CD4-positive, alpha-beta memory T cell (primary cell): ENCODE results near the gene CEP170B. TPM values are rescaled to one million over a fixed set of nuclear protein-coding genes. Genes with fewer than 3 reads are reported as not detected.

Experiments used
- CTCF ChIA-PET: fragments of 350-600 bp; sonication (Branson Sonifier 250); formaldehyde crosslinking; loops from one replicate; lab custom pipeline; 2021; ENCODE audit warnings: inconsistent platforms; ENCODE audit not compliant: partially characterized antibody; lab: Charles Lee
- POLR2A ChIA-PET: fragments of 350-600 bp; sonication (Branson Sonifier 250); formaldehyde crosslinking; loops from one replicate; lab custom pipeline; 2021; ENCODE audit not compliant: partially characterized antibody; lab: Charles Lee
- DNase-seq, 5 donors: peaks; one replicate each; pipeline versions ENCODE4 v3.0.0 to v3.0.0-alpha.2; 2020 to 2022; ENCODE audit warnings: mixed read lengths in 1 of 5
- H3K27ac ChIP-seq: one replicate; pipeline ENCODE4 v1.7.0; 2013; ENCODE audit warnings: low read depth, low read length
- H3K27me3 ChIP-seq: 2 replicates; pipeline ENCODE4 v1.7.0; 2013; ENCODE audit warnings: mild to moderate bottlenecking, low read length, moderate library complexity; ENCODE audit not compliant: insufficient read depth
- H3K36me3 ChIP-seq: 2 replicates; pipeline ENCODE4 v1.7.0; 2013; ENCODE audit warnings: mild to moderate bottlenecking, low read length, moderate library complexity; ENCODE audit not compliant: insufficient read depth
- H3K4me1 ChIP-seq: 2 replicates; pipeline ENCODE4 v1.7.0; 2013; ENCODE audit warnings: mild to moderate bottlenecking, low read length, moderate library complexity; ENCODE audit not compliant: insufficient read depth
- H3K4me3 ChIP-seq, 2 donors: one replicate each; pipeline ENCODE4 v1.7.0; 2013; ENCODE audit warnings: low read length in 2 of 2, mild to moderate bottlenecking in 1 of 2
- H3K9me3 ChIP-seq, 2 donors: one replicate each; pipeline ENCODE4 v1.7.0; 2013; ENCODE audit warnings: low read length in 2 of 2, control low read depth in 1 of 2; ENCODE audit not compliant: control insufficient read depth in 1 of 2
- H3K27ac Mint-ChIP-seq, 7 donors: one replicate each; pipeline ENCODE4 v1.8.0; 2020 to 2021; ENCODE audit warnings: mixed read lengths in 7 of 7, mild to moderate bottlenecking in 6 of 7, inconsistent platforms in 3 of 7, moderate library complexity in 3 of 7
- H3K27me3 Mint-ChIP-seq, 2 donors: one replicate each; pipeline ENCODE4 v1.8.0; 2020 to 2021; ENCODE audit warnings: mixed read lengths in 2 of 2
- H3K36me3 Mint-ChIP-seq, 2 donors: one replicate each; pipeline ENCODE4 v1.8.0; 2020 to 2021; ENCODE audit warnings: mixed read lengths in 2 of 2, inconsistent platforms in 1 of 2, mild to moderate bottlenecking in 1 of 2
- H3K4me1 Mint-ChIP-seq, 4 donors: one replicate each; pipeline ENCODE4 v1.8.0; 2020 to 2021; ENCODE audit warnings: mixed read lengths in 4 of 4, mild to moderate bottlenecking in 1 of 4
- H3K4me3 Mint-ChIP-seq, 8 donors: one replicate each; pipeline ENCODE4 v1.8.0; 2020 to 2021; ENCODE audit warnings: mixed read lengths in 8 of 8, mild to moderate bottlenecking in 7 of 8, moderate library complexity in 6 of 8, inconsistent platforms in 3 of 8
- H3K9me3 Mint-ChIP-seq, 8 donors: one replicate each; pipeline ENCODE4 v1.8.0; 2020 to 2021; ENCODE audit warnings: mixed read lengths in 8 of 8, mild to moderate bottlenecking in 5 of 8, inconsistent platforms in 3 of 8, moderate library complexity in 1 of 8
- intact Hi-C: fragments of 100-400 bp; cut with micrococcal nuclease; formaldehyde crosslinking; loops from one replicate; pipeline ENCODE4 v1.15.1; 2023
- polyA plus RNA-seq, 2 donors: library from polyadenylated mRNA; unstranded; fragments of 300-500 nt; fragmentation: Illumina TruSeq; gene quantifications; one replicate each; pipeline ENCODE4 v1.2.3, GENCODE V29; 2021
- total RNA-seq, 2 experiments: library from RNA; stranded (reverse); gene quantifications; one replicate each; pipeline ENCODE4 v1.2.3, GENCODE V29; 2021

The CEP170B gene
- total and polyA plus RNA-seq, 4 experiments from 2014 or later: 0.16 to 3.8 (median 3.0) TPM; not detected in 1

DNA sequence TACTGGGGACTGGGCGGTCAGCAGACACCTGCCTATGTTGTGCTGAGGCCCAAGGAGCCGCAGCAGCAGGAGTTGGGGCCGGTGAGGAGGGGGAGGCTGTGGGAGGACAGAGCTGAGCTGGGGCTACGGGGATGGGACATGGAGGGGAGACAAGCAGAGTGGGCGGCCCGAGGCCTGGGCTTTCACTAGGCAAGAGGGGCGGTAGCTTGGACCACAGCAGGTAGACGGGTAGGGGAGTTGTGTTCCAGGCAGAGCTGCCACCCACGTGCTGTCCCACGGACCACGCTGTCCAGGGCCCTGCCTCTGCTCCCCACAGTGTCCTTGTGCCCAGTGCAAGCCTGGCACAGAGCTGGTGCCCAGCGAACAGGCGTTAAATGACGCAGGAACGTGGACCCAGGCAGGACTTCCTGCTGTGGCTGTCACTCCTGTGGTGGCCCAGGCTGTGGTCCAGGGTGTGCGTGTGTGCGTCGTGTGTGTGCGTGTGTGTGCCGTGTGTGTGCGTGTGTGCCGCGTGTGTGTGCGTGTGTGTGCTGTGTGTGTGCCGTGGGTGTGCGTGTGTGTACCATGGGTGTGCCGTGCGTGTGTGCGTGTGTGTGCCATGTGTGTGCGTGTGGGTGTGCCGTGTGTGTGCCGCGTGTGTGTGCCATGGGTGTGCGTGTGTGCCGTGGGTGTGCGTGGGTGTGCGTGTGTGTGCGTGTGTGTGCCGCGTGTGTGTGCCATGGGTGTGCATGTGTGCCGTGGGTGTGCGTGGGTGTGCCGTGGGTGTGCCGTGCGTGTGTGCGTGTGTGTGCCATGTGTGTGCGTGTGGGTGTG is 6.8 kb downstream of the CEP170B start:
- Mint-ChIP-seq H3K4me3 (no peak overlapping the region), H3K36me3 (no peaks in the 10 kb centered on the region), H3K27me3 (peaks cover 0 to 2% of the 10 kb centered on the region in 2 donors), H3K9me3 (peaks cover 0 to 2% (median 0%) of the 10 kb centered on the region in 8 donors), H3K4me1 (peaks cover 0 to 10% (median 5%) of the 10 kb centered on the region in 4 donors), H3K27ac (peak overlapping the region in 1 of 7 donors; percentile 81)
- Histone ChIP-seq H3K9me3 (no peaks in the 10 kb centered on the region), H3K4me1 (no peaks in the 10 kb centered on the region), H3K27me3 (no peaks in the 10 kb centered on the region), H3K4me3 (no peak overlapping the region), H3K27ac (no peak overlapping the region), H3K36me3 (no peaks in the 10 kb centered on the region)
- intact Hi-C loops: no loop called here
- POLR2A ChIA-PET: no interaction called here
- CTCF ChIA-PET: interaction anchor here (1.3 to 3.1 kb wide), 2 partner anchors 103 to 105 kb away, joined by 3 to 12 read pairs; no protein-coding TSS in a partner anchor
- DNase-seq: no peak

DNA sequence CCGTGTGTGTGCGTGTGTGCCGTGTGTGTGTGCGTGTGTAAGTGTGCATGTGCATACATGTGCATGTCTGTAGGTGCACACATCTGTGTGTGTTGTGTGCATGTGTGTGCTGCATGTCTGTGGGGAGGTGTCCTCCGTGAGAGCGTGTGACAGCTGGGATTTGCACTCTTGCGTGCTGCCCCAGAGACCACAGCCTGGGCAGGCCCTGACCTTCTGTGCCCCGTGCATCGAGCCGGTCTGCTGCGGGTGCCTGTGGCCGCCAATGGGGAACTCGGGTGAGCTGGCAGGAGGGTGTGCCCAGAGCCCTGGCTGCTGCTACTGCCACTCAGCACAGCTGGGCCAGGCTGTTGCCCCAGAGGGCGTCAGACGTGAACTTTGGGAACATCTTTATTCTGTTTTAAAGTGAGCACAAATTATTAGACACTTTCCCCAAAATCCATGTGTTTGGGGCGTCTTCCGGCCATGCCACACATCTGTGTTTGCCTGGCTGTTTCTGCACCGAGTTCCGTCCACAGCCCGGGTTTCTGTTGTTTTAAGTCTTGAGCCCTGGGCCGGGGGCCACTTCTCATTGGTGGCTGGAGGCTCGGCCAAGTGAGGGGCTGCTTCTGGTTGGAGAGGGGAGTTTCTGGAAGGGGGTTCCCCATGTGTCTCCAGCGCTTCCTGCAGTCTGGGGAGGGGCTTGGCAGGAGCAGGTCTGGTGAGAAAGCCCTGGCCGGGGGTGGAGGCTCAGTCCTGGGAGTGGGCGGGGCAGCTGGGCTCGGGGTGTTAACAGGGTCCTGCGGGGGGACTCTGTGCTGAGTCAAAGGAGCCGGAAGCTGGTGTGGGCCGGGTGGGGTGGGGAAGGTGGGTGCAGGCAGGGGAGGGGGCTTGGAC is 7.6 kb downstream of the CEP170B start:
- Mint-ChIP-seq H3K9me3 (peaks cover 0 to 2% (median 0%) of the 10 kb centered on the region in 8 donors), H3K27me3 (peaks cover 0 to 2% of the 10 kb centered on the region in 2 donors), H3K4me3 (no peak overlapping the region), H3K36me3 (no peaks in the 10 kb centered on the region), H3K27ac (no peak overlapping the region), H3K4me1 (peaks cover 0 to 10% (median 2%) of the 10 kb centered on the region in 4 donors)
- intact Hi-C loops: no loop called here
- Histone ChIP-seq H3K36me3 (no peaks in the 10 kb centered on the region), H3K4me3 (no peak overlapping the region), H3K4me1 (no peaks in the 10 kb centered on the region), H3K27ac (no peak overlapping the region), H3K9me3 (no peaks in the 10 kb centered on the region), H3K27me3 (no peaks in the 10 kb centered on the region)
- POLR2A ChIA-PET: no interaction called here
- no peak for DNase-seq
- CTCF ChIA-PET: interaction anchor here (1.2 to 3.1 kb wide), 2 partner anchors 104 kb away, joined by 3 to 12 read pairs; no protein-coding TSS in a partner anchor

DNA sequence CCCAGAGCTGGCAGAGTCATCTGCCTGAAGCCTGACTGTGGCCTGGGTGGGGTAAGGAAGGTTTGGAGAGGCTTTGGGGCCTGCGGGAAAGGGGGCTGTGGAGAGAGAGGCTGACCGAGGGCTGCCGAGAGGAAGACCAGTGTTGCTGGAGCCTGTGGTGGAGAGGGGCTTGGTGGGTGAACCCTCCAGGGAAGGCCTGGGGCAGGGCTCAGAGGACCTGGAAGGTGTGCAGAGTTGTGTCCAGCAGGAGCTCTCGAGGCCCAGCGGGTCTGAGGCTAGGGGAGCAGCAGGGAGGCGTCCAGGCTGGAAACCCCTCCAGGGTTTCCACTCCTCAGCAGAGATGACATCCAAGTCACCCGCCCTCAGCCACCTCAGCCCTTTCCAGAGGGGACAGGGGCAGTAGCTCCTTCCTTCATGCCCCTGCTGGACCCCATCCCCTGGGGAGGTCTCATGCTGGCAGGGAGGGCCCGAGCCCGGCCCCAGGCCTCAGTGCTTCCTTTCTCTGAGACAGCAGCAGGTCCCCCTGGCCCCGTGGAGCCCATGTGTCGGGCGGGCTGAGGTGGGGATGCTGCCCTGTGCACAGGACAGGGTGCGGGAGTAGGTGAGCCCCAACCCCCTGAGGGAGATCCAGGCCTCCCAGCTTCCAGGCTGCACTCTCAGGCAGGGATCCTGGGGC is 8.4 kb downstream of the CEP170B start:
- POLR2A ChIA-PET: no interaction called here
- intact Hi-C loops: no loop called here
- peaks cover 0 to 10% (median 2%) of the 10 kb centered on the region in 4 donors for H3K4me1 Mint-ChIP-seq
- CTCF ChIA-PET: interaction anchor here (1.2 kb wide), 1 partner anchor 105 kb away, joined by 3 read pairs; no protein-coding TSS in a partner anchor
- Histone ChIP-seq H3K4me1 (no peaks in the 10 kb centered on the region), H3K4me3 (no peak overlapping the region), H3K27ac (no peak overlapping the region), H3K36me3 (no peaks in the 10 kb centered on the region), H3K27me3 (no peaks in the 10 kb centered on the region), H3K9me3 (no peaks in the 10 kb centered on the region)
- no peaks in the 10 kb centered on the region for H3K36me3 Mint-ChIP-seq
- H3K27me3 Mint-ChIP-seq: peaks cover 0 to 2% of the 10 kb centered on the region in 2 donors
- peak overlapping the region in 1 of 7 donors; percentile 57 for H3K27ac Mint-ChIP-seq
- DNase-seq: no peak
- no peak overlapping the region for H3K4me3 Mint-ChIP-seq
- peaks cover 0 to 2% (median 0%) of the 10 kb centered on the region in 8 donors for H3K9me3 Mint-ChIP-seq

DNA sequence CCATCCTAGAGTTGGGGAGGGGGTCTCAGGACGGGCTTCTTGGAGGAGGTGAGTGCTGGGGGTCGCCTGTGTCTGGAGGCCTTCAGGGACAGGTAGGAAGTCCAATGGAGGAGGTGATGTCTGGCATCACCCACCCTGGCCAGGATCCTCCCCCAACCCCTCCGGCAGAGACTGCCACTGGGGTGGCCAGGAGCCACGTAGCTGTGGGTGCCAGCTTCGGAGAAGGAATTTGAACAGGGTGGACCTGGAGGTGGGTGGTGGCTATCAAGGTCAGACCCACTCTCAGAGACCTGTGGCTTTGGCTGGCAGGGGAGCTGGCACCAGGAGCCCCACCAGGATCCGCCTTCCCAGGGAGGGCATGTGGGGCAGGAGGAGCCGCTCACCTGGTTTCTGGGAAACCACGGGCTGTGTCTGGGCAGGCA is 9.1 kb downstream of the CEP170B start:
- H3K4me1 ChIP-seq: no peaks in the 10 kb centered on the region
- H3K27ac ChIP-seq: no peak overlapping the region
- CTCF ChIA-PET: interaction anchor here (1.2 kb wide), 1 partner anchor 106 kb away, joined by 3 read pairs; no protein-coding TSS in a partner anchor
- H3K27me3 ChIP-seq: no peaks in the 10 kb centered on the region
- H3K4me3 Mint-ChIP-seq: no peak overlapping the region
- peaks cover 0 to 10% (median 2%) of the 10 kb centered on the region in 4 donors for H3K4me1 Mint-ChIP-seq
- H3K27me3 Mint-ChIP-seq: peaks cover 0 to 2% of the 10 kb centered on the region in 2 donors
- H3K36me3 ChIP-seq: no peaks in the 10 kb centered on the region
- POLR2A ChIA-PET: no interaction called here
- no peaks in the 10 kb centered on the region for H3K36me3 Mint-ChIP-seq
- DNase-seq: no peak
- H3K4me3 ChIP-seq: no peak overlapping the region
- intact Hi-C loops: no loop called here
- H3K9me3 ChIP-seq: no peaks in the 10 kb centered on the region
- no peak overlapping the region for H3K27ac Mint-ChIP-seq
- H3K9me3 Mint-ChIP-seq: peaks cover 0 to 2% (median 0%) of the 10 kb centered on the region in 8 donors

DNA sequence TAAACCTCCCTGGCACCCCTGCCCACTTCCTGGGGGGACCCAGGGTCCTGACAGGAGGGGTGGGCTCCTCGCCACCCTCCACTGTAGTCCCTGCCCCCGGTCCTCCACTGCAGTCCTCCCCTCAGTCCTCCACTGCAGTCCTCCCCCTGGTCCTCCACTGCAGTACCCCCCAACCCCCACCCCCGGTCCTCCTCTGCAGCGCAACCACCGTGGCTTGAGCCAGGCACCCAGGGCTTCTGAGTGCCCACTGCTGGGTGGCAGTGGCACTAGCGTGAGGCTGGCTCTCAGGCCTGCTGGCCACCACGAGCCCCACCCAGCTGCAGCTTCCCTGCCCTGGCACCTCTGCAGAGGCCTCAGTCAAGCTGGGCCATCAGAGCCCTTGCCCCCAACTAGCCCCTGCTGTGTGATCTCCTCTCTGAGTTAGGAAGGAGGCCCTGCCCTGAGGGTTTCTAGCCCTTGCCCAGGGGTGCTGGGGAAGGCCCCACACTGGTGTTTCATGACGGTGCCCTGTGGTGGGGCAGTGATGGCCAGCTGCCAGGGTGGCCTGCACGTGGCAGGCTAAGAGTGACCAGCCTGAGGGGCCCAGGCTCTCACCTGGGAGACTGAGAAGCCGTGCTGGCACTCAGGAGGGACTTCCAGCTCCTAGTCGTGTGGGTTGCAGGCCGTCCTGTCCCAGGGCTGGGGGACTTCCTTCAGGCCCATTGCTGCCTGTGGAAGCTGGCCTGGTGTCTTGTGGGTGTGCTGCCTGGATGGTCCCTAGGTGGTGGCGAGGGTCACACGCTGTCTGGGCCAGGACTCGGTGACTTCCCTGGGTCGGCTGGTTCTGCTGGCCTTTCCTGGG is 9.7 kb downstream of the CEP170B start:
- no peaks in the 10 kb centered on the region for H3K9me3 ChIP-seq
- intact Hi-C loops: no loop called here
- H3K9me3 Mint-ChIP-seq: peaks cover 0 to 2% (median 0%) of the 10 kb centered on the region in 8 donors
- POLR2A ChIA-PET: no interaction called here
- no peak overlapping the region for H3K4me3 Mint-ChIP-seq
- peaks cover 0 to 2% of the 10 kb centered on the region in 2 donors for H3K27me3 Mint-ChIP-seq
- H3K27ac Mint-ChIP-seq: no peak overlapping the region
- DNase-seq: no peak
- peaks cover 0 to 10% (median 2%) of the 10 kb centered on the region in 4 donors for H3K4me1 Mint-ChIP-seq
- CTCF ChIA-PET: no interaction called here
- H3K36me3 Mint-ChIP-seq: no peaks in the 10 kb centered on the region
- H3K27ac ChIP-seq: no peak overlapping the region
- H3K36me3 ChIP-seq: no peaks in the 10 kb centered on the region
- H3K4me1 ChIP-seq: no peaks in the 10 kb centered on the region
- no peak overlapping the region for H3K4me3 ChIP-seq
- H3K27me3 ChIP-seq: no peaks in the 10 kb centered on the region

DNA sequence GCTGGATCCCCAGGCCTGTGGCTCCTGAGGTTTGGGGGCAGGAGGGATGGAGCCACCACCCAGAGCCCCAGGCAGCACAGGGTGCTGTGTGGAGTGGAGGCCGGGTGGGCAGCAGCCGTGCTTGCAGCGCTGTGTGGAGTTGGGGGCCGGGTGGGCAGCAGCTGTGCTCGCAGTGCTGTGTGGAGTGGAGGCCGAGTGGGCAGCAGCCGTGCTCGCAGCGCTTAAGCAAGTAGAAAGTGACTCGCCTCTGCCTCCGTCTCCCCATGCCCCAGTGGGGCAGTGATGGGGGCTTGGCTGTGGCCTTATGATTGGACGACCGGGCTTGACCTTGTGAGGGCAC is 10.3 kb downstream of the CEP170B start:
- H3K9me3 ChIP-seq: no peaks in the 10 kb centered on the region
- CTCF ChIA-PET: no interaction called here
- Mint-ChIP-seq H3K27ac (no peak overlapping the region), H3K9me3 (peaks cover 0 to 2% (median 0%) of the 10 kb centered on the region in 8 donors), H3K27me3 (peaks cover 0 to 2% of the 10 kb centered on the region in 2 donors), H3K36me3 (no peaks in the 10 kb centered on the region), H3K4me3 (no peak overlapping the region), H3K4me1 (peaks cover 0 to 10% (median 2%) of the 10 kb centered on the region in 4 donors)
- POLR2A ChIA-PET: no interaction called here
- DNase-seq: no peak
- H3K4me1 ChIP-seq: no peaks in the 10 kb centered on the region
- no peaks in the 10 kb centered on the region for H3K36me3 ChIP-seq
- no peaks in the 10 kb centered on the region for H3K27me3 ChIP-seq
- intact Hi-C loops: no loop called here
- no peak overlapping the region for H3K4me3 ChIP-seq
- no peak overlapping the region for H3K27ac ChIP-seq
